Lower leg skin (tissue), 3 donors: ENCODE measurements around the gene TET2.

Experiments
- CTCF ChIP-seq, 3 donors: fragments of 450-650 bp; IDR thresholded peaks; one replicate each; pipeline ENCODE4 v1.5.1; 2016; ENCODE audit warnings: antibody characterized with exemption in 3 of 3, mild to moderate bottlenecking in 3 of 3, moderate library complexity in 2 of 3
- POLR2A ChIP-seq, 2 donors: fragments of 450-650 bp; IDR thresholded peaks; one replicate each; pipeline ENCODE4 v1.6.1; 2016 to 2017; ENCODE audit warnings: antibody characterized with exemption in 2 of 2, mild to moderate bottlenecking in 1 of 2, moderate library complexity in 1 of 2

DNA sequence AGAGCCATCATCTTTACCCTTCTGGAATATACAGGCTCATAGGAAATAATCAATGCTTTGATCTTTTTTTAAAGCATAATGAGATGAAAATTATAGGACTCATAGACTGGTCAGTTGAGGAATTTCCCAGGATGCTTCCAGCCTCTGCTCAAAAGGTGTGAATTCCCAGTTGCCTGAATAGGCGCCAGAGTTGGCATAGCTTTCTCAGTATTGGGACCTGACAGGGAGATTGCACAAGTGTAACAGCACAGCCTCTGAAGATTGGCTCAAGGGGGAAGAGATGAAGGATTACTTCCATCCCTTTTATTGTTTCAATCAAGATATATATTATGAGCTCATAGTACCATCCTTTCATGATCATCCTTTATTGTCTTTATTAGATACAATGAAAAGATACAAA, 17.9 kb downstream of the TET2 start:
- TF ChIP-seq CTCF (IDR thresholded peaks at IDR 0.05) (no peak), POLR2A (IDR thresholded peaks at IDR 0.05) (no peak)
